HG03175 (cell line): ENCODE results near the gene RAD51AP2.
"Not testable (repeated sequence)": the region's sequence is repeated elsewhere in the genome, so short reads cannot be mapped to it uniquely, and the experiment has no call there.

Experiments used
- ATAC-seq: cut with Tn5 transposase; IDR thresholded peaks from one replicate; pipeline ENCODE4 v1.9.1; 2021; ENCODE audit warnings: mild to moderate bottlenecking, moderate library complexity; ENCODE audit not compliant: unreplicated experiment

Gene RAD51AP2

DNA sequence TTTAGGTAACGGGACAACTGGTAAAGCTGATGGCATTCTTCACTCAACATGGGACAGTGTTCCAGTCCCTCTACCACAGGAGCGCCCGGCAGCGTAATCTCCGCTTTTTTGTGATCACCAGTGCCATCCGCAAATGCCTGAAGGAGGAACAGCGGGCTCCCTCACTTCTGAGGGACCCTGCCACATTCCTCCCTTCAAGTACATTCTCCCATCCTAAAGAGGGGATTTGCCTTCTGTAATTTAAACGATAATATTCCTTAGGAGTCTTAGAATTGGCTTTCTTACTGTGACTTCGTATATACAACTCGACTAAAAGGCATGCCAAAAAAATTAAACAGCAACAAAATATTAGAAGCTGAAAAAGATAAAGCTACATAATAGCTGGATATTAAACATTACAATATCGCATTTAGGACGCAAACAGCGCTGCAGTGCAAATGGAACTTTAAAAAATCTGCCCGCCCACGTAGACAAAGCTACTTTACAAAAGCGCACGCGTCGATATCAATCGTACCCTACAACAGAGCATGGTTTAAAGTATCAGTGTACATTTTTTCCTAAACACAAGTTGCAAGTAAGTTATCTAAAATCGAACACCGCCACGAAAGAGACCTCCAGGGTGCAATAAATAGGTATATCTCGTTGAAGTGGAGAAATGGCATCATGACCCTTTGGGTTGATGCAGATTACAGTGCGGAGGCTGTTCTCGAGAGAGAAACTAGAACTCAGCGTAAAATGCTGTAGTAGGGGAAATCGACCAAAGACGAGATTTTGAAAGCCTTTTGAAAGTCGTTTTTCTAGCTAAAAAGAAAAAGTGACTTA is 20.0 kb upstream of the RAD51AP2 start:
- ATAC-seq, result no peak

DNA sequence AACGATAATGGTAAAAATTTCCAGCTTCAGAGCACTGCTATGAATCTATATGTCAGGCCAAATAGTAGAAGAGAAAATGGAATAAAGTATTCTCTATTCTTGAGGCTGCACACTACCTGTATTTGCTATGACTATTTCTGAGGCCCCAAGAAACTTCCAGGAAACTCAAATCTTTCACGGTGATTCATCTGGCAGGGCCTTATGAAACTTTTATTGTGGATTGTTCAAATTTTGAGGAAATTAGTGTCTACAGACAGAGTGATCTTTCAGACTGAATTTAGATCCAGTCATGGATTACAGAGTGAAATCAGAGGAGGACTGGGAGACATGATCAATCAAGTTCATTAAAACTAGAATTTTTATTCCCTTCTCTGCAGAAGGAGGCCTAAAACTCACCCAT is 18.2 kb upstream of the RAD51AP2 start:
- no peak for ATAC-seq

DNA sequence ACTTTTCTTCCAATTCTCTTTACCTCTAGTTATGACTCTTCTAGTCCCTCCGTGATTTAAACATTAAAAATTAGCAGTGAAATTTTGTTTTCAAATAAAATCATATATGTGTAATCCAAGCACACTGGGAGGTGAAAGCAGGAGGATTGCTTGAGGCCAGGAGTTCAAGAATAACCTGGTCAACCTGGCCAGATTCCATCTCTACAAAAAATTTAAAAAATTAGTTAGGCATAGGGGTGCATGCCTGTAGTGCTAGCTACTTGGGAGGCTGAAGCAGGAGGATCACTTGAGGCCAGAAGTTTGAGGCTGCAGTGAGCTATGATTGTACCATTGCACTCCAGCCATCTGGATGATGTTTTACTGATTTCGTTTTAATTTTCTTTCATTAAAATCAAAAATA is 15.3 kb upstream of the RAD51AP2 start:
- ATAC-seq, result no peak

DNA sequence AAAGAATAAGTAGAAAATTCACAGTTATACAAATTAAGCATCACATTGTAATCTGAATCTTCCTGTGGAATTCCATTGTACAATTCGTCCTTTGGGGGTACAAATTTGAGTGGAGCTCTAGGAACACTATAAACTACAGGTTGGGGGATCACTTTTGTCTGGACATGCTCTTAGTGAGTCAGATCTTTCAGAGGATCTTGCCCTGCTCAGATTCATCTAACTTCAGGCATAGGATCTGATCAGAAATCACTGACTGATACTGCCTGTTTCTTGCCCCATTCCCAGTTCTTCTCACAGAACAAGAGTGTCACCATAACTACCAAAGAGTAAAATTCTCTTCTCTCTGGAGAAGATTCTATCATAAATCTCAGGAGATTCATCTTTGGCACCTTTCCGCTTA is 11.5 kb upstream of the RAD51AP2 start:
- ATAC-seq, result no peak

DNA sequence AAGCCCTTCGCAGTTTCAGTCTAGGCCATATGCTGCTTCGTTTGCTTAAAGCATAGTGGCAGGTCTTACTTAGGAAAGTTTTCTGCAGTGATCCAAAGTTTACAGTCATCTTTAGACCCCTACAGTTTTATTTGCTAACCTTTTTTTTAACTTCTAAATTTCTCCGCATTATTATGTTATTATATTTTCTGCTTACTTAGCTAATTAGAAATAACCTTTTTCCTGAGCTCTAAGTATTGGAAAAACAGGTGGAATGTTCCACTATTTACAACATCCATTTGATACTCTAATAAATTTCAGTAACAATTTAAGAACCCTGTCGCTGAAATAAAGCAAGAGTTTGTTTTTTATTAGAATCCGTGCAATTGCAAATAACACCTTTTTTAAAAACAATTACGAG is 4.1 kb upstream of the RAD51AP2 start:
- no peak for ATAC-seq

DNA sequence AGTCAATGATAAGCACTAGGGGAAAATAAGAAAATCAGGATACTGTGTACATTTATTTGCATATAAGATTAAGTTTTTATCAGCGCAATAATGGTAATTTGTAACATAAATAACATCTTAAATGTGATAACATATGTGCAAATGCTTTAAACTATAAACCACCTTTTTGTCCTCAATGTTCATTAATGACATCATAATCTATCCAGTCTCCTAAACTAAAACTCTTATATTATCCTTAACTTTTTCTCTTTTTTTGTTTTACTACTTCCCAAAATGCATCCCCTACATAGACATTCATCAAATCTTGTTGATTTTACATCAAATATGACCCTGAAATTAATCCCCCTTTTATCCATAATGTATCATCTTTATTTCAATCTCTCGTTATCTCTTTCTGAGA is 3.4 kb upstream of the RAD51AP2 start:
- no peak for ATAC-seq

DNA sequence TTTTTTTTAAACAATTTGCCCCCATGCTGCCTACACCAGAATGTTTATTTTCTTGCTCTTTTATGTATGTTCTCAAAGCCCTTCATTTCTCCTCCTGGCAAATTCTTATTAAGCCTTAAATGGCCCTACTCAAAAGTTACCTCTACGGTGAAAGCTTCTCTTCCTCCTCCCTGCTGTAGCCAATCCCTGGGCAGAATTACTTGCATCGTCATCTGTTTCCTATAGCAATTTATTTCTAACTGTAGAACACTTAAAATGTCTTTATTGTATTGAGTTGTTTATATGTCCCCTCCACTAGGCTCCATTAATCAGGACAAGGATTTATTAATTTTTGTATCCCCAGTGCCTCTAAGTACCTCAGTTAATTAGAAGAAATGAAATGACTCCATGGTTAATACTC is 2.5 kb upstream of the RAD51AP2 start:
- ATAC-seq, result peak; percentile 35

DNA sequence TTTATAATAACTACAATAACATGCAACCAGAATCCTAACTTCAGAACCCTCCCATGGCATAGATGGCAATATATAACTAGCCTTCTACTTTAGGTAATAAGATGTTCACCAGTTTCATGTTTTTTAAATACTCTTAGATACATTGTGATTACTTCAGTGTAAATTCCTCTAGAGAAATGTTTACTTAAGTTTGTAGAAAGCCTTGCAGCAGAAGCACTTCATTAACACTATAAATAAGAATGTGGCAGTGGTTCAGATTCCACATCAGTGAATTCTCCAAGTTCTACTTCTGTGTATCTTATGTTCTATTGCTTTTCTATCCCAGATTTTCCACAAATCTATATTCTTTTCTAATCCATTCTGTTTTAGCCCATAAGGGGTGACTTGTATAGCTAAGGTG is 1.2 kb upstream of the RAD51AP2 start:
- no peak for ATAC-seq

DNA sequence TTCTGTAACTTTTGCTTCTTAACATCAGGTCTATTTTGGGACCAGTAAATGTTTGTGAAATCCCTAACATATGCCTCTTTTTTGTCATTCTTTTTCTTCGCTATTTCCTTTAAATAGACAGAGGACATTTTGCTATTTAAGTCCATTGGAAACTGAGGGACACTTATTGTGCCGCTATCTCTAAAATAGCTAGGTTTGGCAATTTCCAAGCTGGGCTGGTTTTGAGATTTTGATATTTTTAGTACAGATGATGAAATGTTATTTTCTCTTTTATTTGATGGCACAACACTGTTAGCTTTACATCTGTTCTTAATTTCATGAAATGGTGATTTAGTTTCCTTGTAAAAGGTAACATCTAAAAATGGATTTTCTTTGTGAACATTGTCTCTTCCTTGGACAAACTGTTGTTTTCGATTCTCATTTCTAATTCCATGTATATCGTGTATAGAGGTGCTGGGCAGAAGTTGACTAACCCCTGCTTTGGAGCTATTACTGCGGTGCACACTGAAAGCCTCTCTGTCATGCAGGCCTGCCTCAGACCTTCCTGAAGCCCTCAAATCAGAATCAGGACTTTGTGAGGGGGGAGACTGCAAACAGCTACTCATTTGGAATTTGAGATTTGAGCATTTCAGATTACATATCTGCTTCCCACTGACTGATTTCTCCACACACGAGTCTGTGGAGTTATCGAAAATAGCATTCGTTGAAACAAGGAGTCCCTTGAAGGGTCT is 594 bp downstream of the RAD51AP2 start:
- ATAC-seq, result peak; percentile 22

DNA sequence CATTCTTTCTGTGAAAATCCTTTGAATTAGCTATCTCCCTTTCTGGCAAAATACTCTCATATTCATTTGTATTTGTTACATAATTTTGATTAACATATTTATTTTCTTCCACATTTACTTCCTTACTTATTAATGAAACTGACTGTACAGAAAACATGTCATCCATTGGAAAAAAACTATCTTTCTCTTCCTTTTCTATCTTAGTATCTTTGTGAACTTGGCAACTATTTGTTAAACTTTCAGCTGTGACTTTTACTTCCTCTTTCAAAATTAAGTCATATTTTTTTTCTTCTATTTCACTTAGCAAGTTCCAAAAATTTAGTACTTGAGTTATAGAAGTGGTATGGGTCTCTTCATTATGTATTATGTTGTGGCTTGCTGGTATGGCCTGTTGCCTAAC is 2.6 kb downstream of the RAD51AP2 start:
- ATAC-seq, result peak; percentile 33

DNA sequence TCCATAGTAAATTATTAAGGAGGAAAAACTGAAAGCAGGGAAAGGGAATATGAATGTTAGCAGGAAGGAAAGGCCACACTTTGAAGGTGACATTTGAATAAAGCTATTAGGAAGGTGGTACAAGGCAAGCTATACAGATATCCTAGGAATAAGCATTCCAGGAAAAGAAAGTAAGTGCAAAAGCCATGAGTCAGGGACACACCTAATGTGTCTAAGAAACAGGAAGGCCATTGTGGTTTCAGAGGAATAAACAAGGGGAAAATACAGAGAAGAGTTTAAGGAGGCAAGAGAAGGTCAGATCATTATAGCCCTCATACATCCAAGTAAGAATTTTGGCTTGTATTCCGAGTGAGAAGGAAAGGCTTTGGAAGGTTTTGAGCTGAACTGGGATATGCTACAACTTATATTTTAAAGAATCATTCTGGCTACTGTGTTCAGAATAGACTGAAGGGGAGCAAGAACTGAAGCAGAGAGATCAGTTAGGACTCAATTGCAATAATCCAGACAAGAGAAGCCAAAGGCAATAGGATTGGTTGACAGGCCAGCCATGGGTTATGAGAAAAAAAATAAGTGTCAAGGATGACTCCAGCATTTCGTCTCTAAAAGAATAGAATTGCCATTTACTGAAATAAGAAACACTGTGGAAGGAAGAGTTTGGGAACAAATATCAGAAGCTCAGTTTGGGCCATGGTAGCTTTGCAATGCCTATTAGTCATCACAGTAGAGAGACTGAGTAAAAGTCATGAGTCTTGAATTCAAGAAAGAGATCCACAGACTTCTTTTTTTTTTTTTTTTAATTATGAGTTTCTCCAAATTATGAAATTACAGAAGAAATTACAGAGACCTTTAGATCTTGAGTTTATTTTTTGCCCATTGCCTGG is 11.3 kb downstream of the RAD51AP2 start:
- no peak for ATAC-seq

DNA sequence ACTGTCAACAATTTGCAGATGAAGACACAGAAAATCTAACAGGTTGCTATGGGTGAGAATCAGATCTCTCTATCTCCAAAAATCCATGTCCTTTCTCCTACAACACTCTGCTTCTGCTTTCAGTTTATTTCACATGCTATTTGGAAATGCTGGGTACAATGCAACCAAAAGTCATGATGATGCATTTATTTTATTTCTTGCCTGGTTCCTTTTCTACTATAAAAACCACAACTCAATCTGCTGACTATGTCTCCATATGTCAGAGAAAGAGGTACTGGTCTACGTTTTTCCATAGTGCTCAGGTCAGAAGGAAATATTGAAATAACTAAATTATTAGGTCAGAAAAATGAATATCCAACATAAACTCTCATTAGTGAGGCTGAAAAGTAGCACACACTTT is 20.5 kb downstream of the RAD51AP2 start:
- ATAC-seq, result no peak

DNA sequence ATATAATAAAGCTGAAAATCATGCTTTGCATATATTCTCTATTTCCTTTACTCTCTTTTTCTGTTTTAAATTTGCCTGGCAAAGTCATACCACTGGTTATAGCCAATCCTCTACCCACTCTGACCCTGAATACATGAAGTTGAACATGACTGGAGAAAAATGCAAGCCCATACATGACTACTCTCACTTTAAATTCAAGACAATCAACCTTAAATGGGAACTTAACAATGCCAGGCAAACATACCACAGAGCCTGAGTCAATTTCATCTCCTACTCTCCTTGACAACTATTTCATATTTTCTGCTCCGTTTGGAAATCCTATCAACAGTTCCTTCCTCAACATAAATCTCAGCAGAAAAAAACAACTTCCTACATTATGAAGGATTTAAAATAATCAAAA is 22.6 kb downstream of the RAD51AP2 start:
- no peak for ATAC-seq

DNA sequence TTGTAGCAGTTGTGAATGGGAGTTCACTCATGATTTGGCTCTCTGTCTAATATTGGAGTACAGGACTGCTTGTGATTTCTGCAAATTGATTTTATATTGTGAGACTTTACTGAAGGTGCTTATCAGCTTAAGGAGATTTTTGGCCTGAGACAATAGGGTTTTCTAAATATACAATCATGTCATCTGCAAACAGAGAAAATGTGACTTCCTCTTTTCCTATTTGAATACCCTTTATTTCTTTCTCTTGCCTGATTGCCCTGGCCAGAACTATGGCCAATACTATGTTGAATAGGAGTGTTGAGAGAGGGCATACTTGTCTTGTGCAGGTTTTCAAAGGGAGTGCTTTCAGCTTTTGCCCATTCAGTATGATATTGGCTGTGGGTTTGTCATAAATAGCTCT is 28.1 kb downstream of the RAD51AP2 start:
- not testable (repeated sequence) for ATAC-seq

DNA sequence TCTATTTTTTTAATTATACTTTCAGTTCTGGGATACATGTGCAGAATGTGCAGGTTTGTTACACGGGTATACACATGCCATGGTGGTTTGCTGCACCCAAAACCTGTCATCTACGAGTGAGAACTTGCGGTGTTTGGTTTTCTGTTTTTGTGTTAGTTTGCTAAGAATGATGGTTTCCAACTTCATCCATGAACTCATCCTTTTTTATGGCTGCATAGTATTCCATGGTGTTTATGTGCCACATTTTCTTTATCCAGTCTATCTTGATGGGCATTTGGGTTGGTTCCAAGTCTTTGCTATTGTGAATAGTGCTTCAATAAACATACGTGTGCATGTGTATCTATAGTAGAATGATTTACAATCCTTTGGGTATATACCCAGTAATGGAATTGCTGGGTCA is 29.6 kb downstream of the RAD51AP2 start:
- not testable (repeated sequence) for ATAC-seq

DNA sequence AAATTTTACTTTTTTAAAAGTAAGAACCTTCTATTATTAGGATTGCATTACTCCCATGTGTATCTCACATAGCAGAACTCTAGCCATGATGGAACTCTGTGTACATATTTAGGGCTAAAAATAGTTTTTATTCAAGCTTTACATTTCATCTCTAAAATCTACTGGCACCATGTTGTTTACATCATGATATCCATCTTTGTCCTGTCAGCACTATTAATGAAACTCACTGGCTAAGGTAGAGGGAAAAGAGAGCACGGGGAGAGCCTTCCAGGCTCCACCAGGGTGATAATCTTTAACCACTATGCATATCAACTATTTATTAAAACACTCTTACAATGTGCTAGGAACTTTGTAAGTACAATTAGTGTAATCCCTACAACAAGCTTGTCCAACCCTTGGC is 34.7 kb downstream of the RAD51AP2 start:
- ATAC-seq, result no peak

DNA sequence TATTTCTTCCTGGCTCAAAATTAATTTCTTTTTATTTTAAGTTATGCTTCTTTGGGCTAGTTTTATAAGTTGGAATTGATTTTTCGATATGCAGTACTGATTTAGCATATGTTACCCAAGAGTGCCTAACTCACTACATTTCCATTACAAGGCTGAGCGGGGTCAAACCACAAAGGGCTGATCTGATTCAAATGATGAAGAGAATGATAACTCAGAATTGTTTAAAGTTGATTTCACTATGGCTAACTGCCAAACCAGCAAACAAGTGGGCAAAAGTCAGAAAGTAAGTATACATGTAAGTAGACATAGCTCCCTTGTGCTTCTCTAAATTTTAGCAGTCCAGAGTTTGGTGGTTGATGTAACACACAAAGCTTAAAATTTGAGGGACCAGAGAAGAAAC is 35.6 kb downstream of the RAD51AP2 start:
- no peak for ATAC-seq

DNA sequence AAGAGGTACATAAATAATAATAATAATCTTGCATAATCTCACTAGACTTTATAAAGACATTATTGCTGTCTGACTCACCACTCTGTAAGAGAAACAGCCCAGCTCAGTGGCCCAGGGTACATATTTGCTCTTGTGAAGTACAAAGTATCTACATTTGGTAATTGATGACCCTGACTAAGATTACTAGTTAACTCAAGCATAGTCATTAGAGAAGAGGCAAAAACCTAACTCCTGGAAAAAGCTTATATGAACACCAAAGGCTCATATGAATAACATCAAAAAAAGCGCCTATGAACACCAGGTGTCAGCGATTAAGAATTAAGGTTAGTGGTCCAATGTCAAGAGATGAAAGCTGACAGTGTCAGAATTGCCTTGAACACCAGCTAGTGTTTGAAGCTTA is 38.4 kb downstream of the RAD51AP2 start:
- ATAC-seq, result no peak

DNA sequence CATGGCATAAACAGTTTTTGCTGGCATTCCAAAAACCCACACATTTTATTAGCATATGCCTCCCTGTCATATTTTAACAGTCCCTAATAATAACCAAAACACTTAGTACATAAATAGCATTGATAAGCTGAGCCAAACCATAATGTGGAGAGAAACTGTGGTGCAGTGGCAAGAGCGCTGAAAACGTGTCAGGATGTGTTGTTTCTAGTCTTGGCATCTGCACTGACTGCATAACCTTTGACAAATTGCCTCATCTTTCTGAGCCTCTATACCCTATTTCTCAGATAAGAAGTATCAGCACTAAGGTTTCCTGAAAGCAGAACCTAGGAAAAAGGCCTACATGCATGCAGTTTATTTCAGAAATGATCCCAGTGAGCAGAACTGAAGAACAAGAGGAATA is 41.4 kb downstream of the RAD51AP2 start:
- ATAC-seq, result no peak

DNA sequence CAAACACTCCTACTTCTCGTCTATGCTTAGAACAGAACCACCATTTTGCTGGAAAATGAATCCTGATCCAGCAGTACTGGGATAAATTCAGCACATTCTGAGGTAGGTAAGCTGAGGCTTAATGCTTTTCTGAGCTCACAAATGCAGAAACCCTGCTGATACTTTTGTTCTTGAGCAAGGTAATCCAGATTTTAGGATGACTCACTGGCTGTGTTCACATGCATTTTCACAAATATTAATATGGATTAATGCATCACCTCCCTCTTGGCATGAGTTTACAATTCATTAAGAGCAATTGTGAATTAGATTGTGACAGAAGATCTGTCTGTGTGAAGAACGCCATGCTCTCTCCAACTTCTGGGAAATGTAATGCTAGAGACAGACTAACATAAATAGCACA is 42.2 kb downstream of the RAD51AP2 start:
- ATAC-seq, result no peak

DNA sequence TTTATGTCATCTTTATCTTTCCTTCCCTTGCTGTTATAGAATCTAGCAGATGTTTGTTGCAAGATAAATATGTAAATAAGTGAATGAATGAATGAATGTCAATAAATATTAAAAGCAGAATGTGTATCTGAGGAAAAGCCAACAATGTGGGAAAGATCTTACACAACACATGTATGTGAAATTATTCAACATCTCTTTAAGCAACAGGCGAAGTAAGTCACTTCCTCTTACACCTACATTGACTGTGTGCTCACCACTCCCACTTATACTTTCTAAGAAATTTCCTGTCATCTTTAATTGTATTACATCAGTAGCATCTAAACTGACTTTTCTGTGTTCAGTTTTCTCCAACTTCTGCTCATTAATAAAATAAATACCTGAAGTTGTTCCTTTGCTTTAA is 43.0 kb downstream of the RAD51AP2 start:
- ATAC-seq, result no peak

DNA sequence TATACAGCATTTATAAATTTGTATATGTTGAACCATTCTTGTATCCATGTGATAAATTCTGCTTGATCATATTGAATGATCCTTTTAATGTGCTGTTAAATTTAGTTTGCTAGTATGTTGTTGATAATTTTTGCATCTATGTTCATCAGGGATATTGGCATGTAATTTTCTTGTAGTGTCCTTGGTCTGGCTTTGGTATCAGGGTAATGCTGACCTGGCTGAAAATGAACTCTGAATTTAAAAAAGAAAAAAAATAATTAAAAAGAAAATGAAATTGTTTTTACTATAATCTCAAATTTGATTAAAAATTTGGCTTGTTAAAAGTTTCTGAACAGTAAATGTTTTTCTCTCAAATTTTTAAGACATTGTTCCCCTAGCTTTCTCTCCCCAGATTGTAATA is 46.3 kb downstream of the RAD51AP2 start:
- ATAC-seq, result no peak
